ENCODE measurements around the gene PIGB.
A peak's percentile ranks its signal among the peaks of the same experiment; 100 is the strongest.
"Not testable (repeated sequence)": the region's sequence is repeated elsewhere in the genome, so short reads cannot be mapped to it uniquely, and the experiment has no call there.

The PIGB gene

GRCh38 chr15:55318588-55319494, at the start of gene PIGB, which contains the start of gene PIGBOS1:
Gene PIGB, plus strand, starts transcription at chr15:55319222. Its CDS starts 29 bp downstream, at chr15:55319251.
Gene PIGBOS1, minus strand, starts transcription at chr15:55319123. Its CDS starts 1,331 bp downstream, at chr15:55317792.
- no peaks in the 10 kb centered on the region for H3K27me3 ChIP-seq (ENCODE audit: control insufficient read depth in 5 of 5, insufficient read depth in 4 of 5, low read length in 5 of 5)
- H3K27ac ChIP-seq (ENCODE audit: low read depth, low read length), result peak within 1 kb of the TSS; percentile 96
- no peaks in the 10 kb centered on the region for H3K36me3 ChIP-seq (ENCODE audit: control insufficient read depth in 5 of 5, insufficient read depth in 5 of 5, low read length in 5 of 5)
- H3K9ac ChIP-seq (ENCODE audit: low read length in 5 of 5), result peak within 1 kb of the TSS; percentile 89 to 100 (median 99)
- peaks cover 0 to 25% (median 22%) of the 10 kb centered on the region in 5 donors for H3K4me1 ChIP-seq (ENCODE audit: control insufficient read depth in 5 of 5, insufficient read depth in 5 of 5, low read length in 5 of 5)
- peak within 1 kb of the TSS; percentile 85 to 99 (median 98) for H3K4me3 ChIP-seq (ENCODE audit: low read depth in 1 of 5, low read length in 5 of 5)
- no peaks in the 10 kb centered on the region for H3K9me3 ChIP-seq (ENCODE audit: control insufficient read depth in 5 of 5, low read length in 5 of 5)

- H3K4me3 ChIP-seq (ENCODE audit: low read depth in 1 of 5, low read length in 5 of 5), result no peak overlapping the region
- H3K36me3 ChIP-seq (ENCODE audit: control insufficient read depth in 5 of 5, insufficient read depth in 5 of 5, low read length in 5 of 5), result peaks cover 0 to 3% (median 0%) of the 10 kb centered on the region in 5 donors
- no peaks in the 10 kb centered on the region for H3K27me3 ChIP-seq (ENCODE audit: control insufficient read depth in 5 of 5, insufficient read depth in 4 of 5, low read length in 5 of 5)
- no peak overlapping the region for H3K27ac ChIP-seq (ENCODE audit: low read depth, low read length)
- H3K9ac ChIP-seq (ENCODE audit: low read length in 5 of 5), result no peak overlapping the region
- H3K4me1 ChIP-seq (ENCODE audit: control insufficient read depth in 5 of 5, insufficient read depth in 5 of 5, low read length in 5 of 5), result no peaks in the 10 kb centered on the region
- no peaks in the 10 kb centered on the region for H3K9me3 ChIP-seq (ENCODE audit: control insufficient read depth in 5 of 5, low read length in 5 of 5)
Observed at GRCh38 chr15:55270291-55270690, 48.7 kb upstream of the PIGB start.

GRCh38 chr15:55276324-55276723, 42.7 kb upstream of the PIGB start:
- Histone ChIP-seq H3K36me3 (ENCODE audit: control insufficient read depth in 5 of 5, insufficient read depth in 5 of 5, low read length in 5 of 5) (no peaks in the 10 kb centered on the region), H3K4me3 (ENCODE audit: low read depth in 1 of 5, low read length in 5 of 5) (no peak overlapping the region), H3K9me3 (ENCODE audit: control insufficient read depth in 5 of 5, low read length in 5 of 5) (no peaks in the 10 kb centered on the region), H3K9ac (ENCODE audit: low read length in 5 of 5) (no peak overlapping the region), H3K27me3 (ENCODE audit: control insufficient read depth in 5 of 5, insufficient read depth in 4 of 5, low read length in 5 of 5) (no peaks in the 10 kb centered on the region), H3K4me1 (ENCODE audit: control insufficient read depth in 5 of 5, insufficient read depth in 5 of 5, low read length in 5 of 5) (peaks cover 0 to 6% (median 0%) of the 10 kb centered on the region in 5 donors), H3K27ac (ENCODE audit: low read depth, low read length) (no peak overlapping the region)

GRCh38 chr15:55277116-55277564, 41.9 kb upstream of the PIGB start:
- Histone ChIP-seq H3K4me3 (ENCODE audit: low read depth in 1 of 5, low read length in 5 of 5) (no peak overlapping the region), H3K27me3 (ENCODE audit: control insufficient read depth in 5 of 5, insufficient read depth in 4 of 5, low read length in 5 of 5) (no peaks in the 10 kb centered on the region), H3K9me3 (ENCODE audit: control insufficient read depth in 5 of 5, low read length in 5 of 5) (no peaks in the 10 kb centered on the region), H3K27ac (ENCODE audit: low read depth, low read length) (no peak overlapping the region), H3K36me3 (ENCODE audit: control insufficient read depth in 5 of 5, insufficient read depth in 5 of 5, low read length in 5 of 5) (no peaks in the 10 kb centered on the region), H3K4me1 (ENCODE audit: control insufficient read depth in 5 of 5, insufficient read depth in 5 of 5, low read length in 5 of 5) (peaks cover 0 to 6% (median 0%) of the 10 kb centered on the region in 5 donors), H3K9ac (ENCODE audit: low read length in 5 of 5) (no peak overlapping the region)

GRCh38 chr15:55277715-55278114, 41.3 kb upstream of the PIGB start:
- Histone ChIP-seq H3K27me3 (ENCODE audit: control insufficient read depth in 5 of 5, insufficient read depth in 4 of 5, low read length in 5 of 5) (no peaks in the 10 kb centered on the region), H3K36me3 (ENCODE audit: control insufficient read depth in 5 of 5, insufficient read depth in 5 of 5, low read length in 5 of 5) (no peaks in the 10 kb centered on the region), H3K27ac (ENCODE audit: low read depth, low read length) (no peak overlapping the region), H3K9ac (ENCODE audit: low read length in 5 of 5) (no peak overlapping the region), H3K9me3 (ENCODE audit: control insufficient read depth in 5 of 5, low read length in 5 of 5) (no peaks in the 10 kb centered on the region), H3K4me3 (ENCODE audit: low read depth in 1 of 5, low read length in 5 of 5) (no peak overlapping the region), H3K4me1 (ENCODE audit: control insufficient read depth in 5 of 5, insufficient read depth in 5 of 5, low read length in 5 of 5) (peaks cover 0 to 8% (median 0%) of the 10 kb centered on the region in 5 donors)

GRCh38 chr15:55279100-55279745, 39.8 kb upstream of the PIGB start:
- H3K9me3 ChIP-seq (ENCODE audit: control insufficient read depth in 5 of 5, low read length in 5 of 5), result no peaks in the 10 kb centered on the region
- H3K4me1 ChIP-seq (ENCODE audit: control insufficient read depth in 5 of 5, insufficient read depth in 5 of 5, low read length in 5 of 5), result peaks cover 0 to 12% (median 0%) of the 10 kb centered on the region in 5 donors
- H3K27ac ChIP-seq (ENCODE audit: low read depth, low read length), result no peak overlapping the region

GRCh38 chr15:55279746-55280351, 39.2 kb upstream of the PIGB start:
- H3K9ac ChIP-seq (ENCODE audit: low read length in 5 of 5), result no peak overlapping the region
- no peaks in the 10 kb centered on the region for H3K9me3 ChIP-seq (ENCODE audit: control insufficient read depth in 5 of 5, low read length in 5 of 5)
- H3K36me3 ChIP-seq (ENCODE audit: control insufficient read depth in 5 of 5, insufficient read depth in 5 of 5, low read length in 5 of 5), result no peaks in the 10 kb centered on the region
- H3K4me1 ChIP-seq (ENCODE audit: control insufficient read depth in 5 of 5, insufficient read depth in 5 of 5, low read length in 5 of 5), result peaks cover 0 to 12% (median 0%) of the 10 kb centered on the region in 5 donors
- no peak overlapping the region for H3K27ac ChIP-seq (ENCODE audit: low read depth, low read length)
- H3K4me3 ChIP-seq (ENCODE audit: low read depth in 1 of 5, low read length in 5 of 5), result no peak overlapping the region
- no peaks in the 10 kb centered on the region for H3K27me3 ChIP-seq (ENCODE audit: control insufficient read depth in 5 of 5, insufficient read depth in 4 of 5, low read length in 5 of 5)

More at GRCh38 chr15:55279100-55279745, 39.8 kb upstream of the PIGB start:
- no peak overlapping the region for H3K4me3 ChIP-seq (ENCODE audit: low read depth in 1 of 5, low read length in 5 of 5)
- H3K9ac ChIP-seq (ENCODE audit: low read length in 5 of 5), result no peak overlapping the region
- H3K36me3 ChIP-seq (ENCODE audit: control insufficient read depth in 5 of 5, insufficient read depth in 5 of 5, low read length in 5 of 5), result no peaks in the 10 kb centered on the region
- no peaks in the 10 kb centered on the region for H3K27me3 ChIP-seq (ENCODE audit: control insufficient read depth in 5 of 5, insufficient read depth in 4 of 5, low read length in 5 of 5)

GRCh38 chr15:55280589-55280988, 38.4 kb upstream of the PIGB start:
- H3K27ac ChIP-seq (ENCODE audit: low read depth, low read length); H3K9me3 ChIP-seq (ENCODE audit: control insufficient read depth in 5 of 5, low read length in 5 of 5); H3K36me3 ChIP-seq (ENCODE audit: control insufficient read depth in 5 of 5, insufficient read depth in 5 of 5, low read length in 5 of 5); H3K9ac ChIP-seq (ENCODE audit: low read length in 5 of 5); H3K4me3 ChIP-seq (ENCODE audit: low read depth in 1 of 5, low read length in 5 of 5); H3K27me3 ChIP-seq (ENCODE audit: control insufficient read depth in 5 of 5, insufficient read depth in 4 of 5, low read length in 5 of 5): not testable (repeated sequence)
- H3K4me1 ChIP-seq (ENCODE audit: control insufficient read depth in 5 of 5, insufficient read depth in 5 of 5, low read length in 5 of 5), result peaks cover 0 to 12% (median 0%) of the 10 kb centered on the region in 5 donors

GRCh38 chr15:55281517-55282228, 37.3 kb upstream of the PIGB start:
- no peak overlapping the region for H3K4me3 ChIP-seq (ENCODE audit: low read depth in 1 of 5, low read length in 5 of 5)
- H3K27ac ChIP-seq (ENCODE audit: low read depth, low read length), result no peak overlapping the region

More at GRCh38 chr15:55281517-55282228, 37.3 kb upstream of the PIGB start:
- Histone ChIP-seq H3K9me3 (ENCODE audit: control insufficient read depth in 5 of 5, low read length in 5 of 5) (no peaks in the 10 kb centered on the region), H3K27me3 (ENCODE audit: control insufficient read depth in 5 of 5, insufficient read depth in 4 of 5, low read length in 5 of 5) (no peaks in the 10 kb centered on the region), H3K9ac (ENCODE audit: low read length in 5 of 5) (no peak overlapping the region), H3K36me3 (ENCODE audit: control insufficient read depth in 5 of 5, insufficient read depth in 5 of 5, low read length in 5 of 5) (no peaks in the 10 kb centered on the region), H3K4me1 (ENCODE audit: control insufficient read depth in 5 of 5, insufficient read depth in 5 of 5, low read length in 5 of 5) (peaks cover 0 to 12% (median 0%) of the 10 kb centered on the region in 5 donors)

Measured in subcutaneous abdominal adipose tissue (tissue), 5 donors.